H1 (cell line): ENCODE data around the gene MEF2B. TPM values are rescaled to one million over a fixed set of nuclear protein-coding genes. Genes with fewer than 3 reads are reported as not detected.

Experiments
- CTCF ChIA-PET: fragments of 300-600 bp; sonication (Branson Sonifier 250); formaldehyde crosslinking; loops from one replicate; lab custom pipeline; 2021; ENCODE audit not compliant: partially characterized antibody; lab: Charles Lee
- POLR2A ChIA-PET: fragments of 300-600 bp; sonication (Branson Sonifier 250); formaldehyde crosslinking; loops from one replicate; lab custom pipeline; 2021; ENCODE audit warnings: inconsistent platforms; ENCODE audit not compliant: partially characterized antibody; lab: Charles Lee
- DNase-seq, 2 experiments: peaks; one replicate each; pipeline versions ENCODE4 v3.0.0 to v3.0.0-alpha.2; 2010 to 2022; ENCODE audit warnings: low spot score in 2 of 2, low read depth in 1 of 2, mixed read lengths in 1 of 2
- FAIRE-seq: peaks from 2 replicates; lab custom pipeline; 2011; peaks lifted over from hg19 to GRCh38; lab: Jason Lieb, UNC
- H2AFZ ChIP-seq: 2 replicates; pipeline ENCODE4 v1.8.1; 2012; ENCODE audit warnings: low read length, inconsistent platforms
- H2AK5ac ChIP-seq: 2 replicates; pipeline ENCODE4 v1.6.1; 2013; ENCODE audit warnings: low read depth, low read length
- H2BK120ac ChIP-seq: replicated peaks from 2 replicates; pipeline ENCODE3; 2013; ENCODE audit warnings: low read depth, low read length, inconsistent platforms
- H2BK12ac ChIP-seq: 2 replicates; pipeline ENCODE4 v1.6.1; 2013; ENCODE audit warnings: low read depth, low read length
- H2BK15ac ChIP-seq: 2 replicates; pipeline ENCODE4 v1.6.1; 2013; ENCODE audit warnings: low read length
- H2BK20ac ChIP-seq: 2 replicates; pipeline ENCODE4 v1.6.1; 2013; ENCODE audit warnings: low read length
- H2BK5ac ChIP-seq: 2 replicates; pipeline ENCODE4 v1.6.1; 2013; ENCODE audit warnings: low read depth, low read length
- H3K14ac ChIP-seq: 2 replicates; pipeline ENCODE4 v1.6.1; 2013; ENCODE audit warnings: inconsistent platforms; ENCODE audit not compliant: insufficient read length
- H3K18ac ChIP-seq: 2 replicates; pipeline ENCODE4 v1.6.1; 2013; ENCODE audit warnings: low read length; ENCODE audit errors: extremely low read depth
- H3K23ac ChIP-seq: 2 replicates; pipeline ENCODE4 v1.6.1; 2013; ENCODE audit warnings: inconsistent platforms; ENCODE audit not compliant: insufficient read length
- H3K23me2 ChIP-seq: 2 replicates; pipeline ENCODE4 v1.6.1; 2013; ENCODE audit warnings: low read depth, low read length
- H3K27ac ChIP-seq: 2 replicates; pipeline ENCODE4 v1.6.1; 2011; ENCODE audit warnings: low read depth, low read length, inconsistent platforms
- H3K27me3 ChIP-seq, 4 experiments: replicated peaks in 1 of 4; 1 replicate in 1 of 4; 2 replicates in 3 of 4; pipeline versions ENCODE4 v1.6.1 to v1.8.1; 2011 to 2013; ENCODE audit warnings: low read length in 3 of 4, mild to moderate bottlenecking in 3 of 4, inconsistent platforms in 2 of 4, mixed read lengths in 2 of 4, moderate library complexity in 1 of 4; ENCODE audit not compliant: control insufficient read depth in 3 of 4, insufficient read depth in 3 of 4; ENCODE audit errors: extremely low read depth in 1 of 4
- H3K36me3 ChIP-seq, 4 experiments: 2 replicates each; pipeline versions ENCODE4 v1.6.1 to v1.8.1; 2011 to 2013; ENCODE audit warnings: mild to moderate bottlenecking in 4 of 4, low read length in 3 of 4, moderate library complexity in 2 of 4, control low read depth in 1 of 4, inconsistent platforms in 1 of 4; ENCODE audit not compliant: insufficient read depth in 4 of 4, control insufficient read depth in 2 of 4
- H3K4ac ChIP-seq: replicated peaks from 2 replicates; pipeline ENCODE3; 2013; ENCODE audit warnings: low read length, low read depth, mixed read lengths, inconsistent platforms; ENCODE audit not compliant: insufficient read length
- H3K4me1 ChIP-seq, 4 experiments: replicated peaks in 1 of 4; 1 replicate in 1 of 4; 2 replicates in 3 of 4; pipeline versions ENCODE4 v1.6.1 to v1.8.1; 2011 to 2013; ENCODE audit warnings: low read length in 3 of 4, inconsistent platforms in 2 of 4, mixed read lengths in 1 of 4; ENCODE audit not compliant: insufficient read depth in 4 of 4, control insufficient read depth in 3 of 4
- H3K4me2 ChIP-seq, 2 experiments: 2 replicates each; pipeline versions ENCODE4 v1.6.1 to v1.8.1; 2011 to 2013; ENCODE audit warnings: low read depth in 2 of 2, low read length in 2 of 2, control low read depth in 1 of 2, inconsistent platforms in 1 of 2, mild to moderate bottlenecking in 1 of 2; ENCODE audit not compliant: insufficient read depth in 1 of 2
- H3K4me3 ChIP-seq, 4 experiments: fragments of 200-600, 300-600 bp in 1 of 4; sonication (generic), shearing (Covaris generic), sonication (Bioruptor Twin) in 1 of 4; 2 replicates each; pipeline versions ENCODE4 v1.5.1 to v1.8.1; 2011 to 2016; ENCODE audit warnings: low read length in 4 of 4, low read depth in 3 of 4, control low read depth in 2 of 4, inconsistent platforms in 2 of 4, mild to moderate bottlenecking in 2 of 4, mixed read lengths in 1 of 4, moderate library complexity in 1 of 4; ENCODE audit not compliant: insufficient read depth in 2 of 4; ENCODE audit errors: extremely low read depth in 1 of 4
- H3K56ac ChIP-seq: replicated peaks from 2 replicates; pipeline ENCODE3; 2013; ENCODE audit warnings: low read depth, mild to moderate bottlenecking, mixed read lengths, low read length, inconsistent platforms; ENCODE audit not compliant: insufficient read length
- H3K79me1 ChIP-seq: 2 replicates; pipeline ENCODE4 v1.6.1; 2013; ENCODE audit warnings: low read depth, low read length, control low read depth
- H3K79me2 ChIP-seq, 2 experiments: 2 replicates each; pipeline versions ENCODE4 v1.6.1 to v1.8.1; 2012 to 2013; ENCODE audit warnings: low read length in 2 of 2, mild to moderate bottlenecking in 2 of 2, inconsistent platforms in 1 of 2; ENCODE audit not compliant: insufficient read depth in 2 of 2, control insufficient read depth in 1 of 2
- H3K9ac ChIP-seq, 4 experiments: replicated peaks in 1 of 4; 1 replicate in 1 of 4; 2 replicates in 3 of 4; pipeline versions ENCODE4 v1.6.1 to v1.8.1; 2011 to 2013; ENCODE audit warnings: low read depth in 3 of 4, low read length in 3 of 4, control low read depth in 2 of 4, mild to moderate bottlenecking in 2 of 4, moderate library complexity in 2 of 4, inconsistent platforms in 1 of 4; ENCODE audit errors: extremely low read depth in 1 of 4
- H3K9me3 ChIP-seq, 2 experiments: 2 replicates each; pipeline versions ENCODE4 v1.6.1 to v1.8.1; 2012 to 2013; ENCODE audit warnings: mild to moderate bottlenecking in 2 of 2, moderate library complexity in 2 of 2, control low read depth in 1 of 2, inconsistent platforms in 1 of 2, low read depth in 1 of 2, low read length in 1 of 2, mixed read lengths in 1 of 2; ENCODE audit not compliant: insufficient read depth in 2 of 2
- H4K20me1 ChIP-seq, 2 experiments: replicated peaks in 1 of 2; 2 replicates each; pipeline versions ENCODE3 to v1.8.1; 2011 to 2013; ENCODE audit warnings: inconsistent platforms in 2 of 2, low read length in 2 of 2, mild to moderate bottlenecking in 1 of 2; ENCODE audit not compliant: insufficient read depth in 2 of 2, control insufficient read depth in 1 of 2
- H4K5ac ChIP-seq: 2 replicates; pipeline ENCODE4 v1.6.1; 2013; ENCODE audit warnings: low read length, low read depth, mixed read lengths, inconsistent platforms; ENCODE audit not compliant: insufficient read length
- H4K8ac ChIP-seq: 2 replicates; pipeline ENCODE4 v1.8.0; 2013; ENCODE audit warnings: mild to moderate bottlenecking, moderate library complexity, low read length, inconsistent platforms; ENCODE audit not compliant: insufficient read depth; ENCODE audit errors: extremely low read depth
- H4K91ac ChIP-seq: replicated peaks from 2 replicates; pipeline ENCODE3; 2013; ENCODE audit warnings: low read length, mixed read lengths, inconsistent platforms; ENCODE audit not compliant: insufficient read length
- MAFK ChIP-seq: IDR thresholded peaks from 2 replicates; pipeline ENCODE4 v1.6.1; 2012; ENCODE audit warnings: low read depth, mild to moderate bottlenecking, improper control_type of control experiment, low read length
- PHF8 ChIP-seq: fragments of 200-600 bp; sonication (generic); conservative IDR thresholded peaks from 2 replicates; pipeline ENCODE4 v1.7.1; 2012; ENCODE audit warnings: low read depth, mild to moderate bottlenecking, inconsistent platforms, low read length, moderate library complexity
- WGBS, 2 experiments: shearing (Covaris generic) in 1 of 2; methylation state at CpG; one replicate each; pipeline versions ENCODE4 v1.1.6 to v1.1.7; 2013 to 2015; ENCODE audit warnings: low lambda C conversion rate in 2 of 2, mixed read lengths in 2 of 2, inconsistent platforms in 1 of 2, low coverage in 1 of 2, missing lambda C conversion rate in 1 of 2; ENCODE audit not compliant: insufficient replicate concordance in 2 of 2, insufficient coverage in 1 of 2, insufficient read length in 1 of 2; ENCODE audit errors: extremely low coverage in 1 of 2, missing lambda C conversion rate in 1 of 2; 5-methylcytosine and 5-hydroxymethylcytosine counted together
- polyA plus RNA-seq, 7 experiments: library from polyadenylated mRNA; depleted of rRNA in 3 of 7; stranded (reverse) in 5 of 7; unstranded in 2 of 7; fragments of >200 nt in 5 of 7; fragments of 200-250 nt in 2 of 7; gene quantifications; 1 replicate in 5 of 7; 2 replicates in 1 of 7; 4 replicates in 1 of 7; pipeline versions ENCODE4 v1.2.1 to v1.2.3, GENCODE V29; 2011 to 2013; ENCODE audit warnings: missing spikeins in 2 of 7, mixed read lengths in 2 of 7
- total RNA-seq: library from RNA; stranded (reverse); fragmentation: NEBNext Ultra II Directional; extraction: Animal tissue kit (Norgen Biotek cat#: 25700); gene quantifications from 2 replicates; pipeline ENCODE4 v1.2.1, GENCODE V29; 2021

MEF2B gene
- total and polyA plus RNA-seq, 2 of the 8 experiments (the other 6 are each of a cell fraction or from before 2014, with no cell fraction given), result 2.8 to 3.7 TPM

DNA sequence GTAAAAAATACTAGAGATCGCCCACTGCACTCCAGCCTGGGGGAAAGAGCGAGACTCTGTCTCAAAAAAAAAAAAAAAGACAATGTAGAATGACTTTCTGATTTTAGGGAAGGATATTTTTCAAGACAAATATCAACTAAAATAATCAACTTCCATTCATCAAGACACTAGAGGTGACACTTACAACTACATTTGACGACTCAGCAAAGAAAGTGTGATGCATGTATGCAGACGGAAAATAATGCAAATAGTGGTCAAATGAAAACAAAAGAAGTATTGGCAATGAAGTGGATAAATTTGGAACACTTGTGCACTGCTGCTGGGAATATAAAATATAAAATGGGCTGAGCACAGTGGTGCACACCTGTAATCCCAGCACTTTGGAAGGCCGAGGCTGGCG, 44.0 kb downstream of the MEF2B start:
- H3K27me3 ChIP-seq, result no peaks in the 10 kb centered on the region
- POLR2A ChIA-PET, result no interaction called here

More for the DNA sequence above, 44.0 kb downstream of the MEF2B start:
- Histone ChIP-seq H2BK20ac (no peak overlapping the region), H3K36me3 (peaks cover 0 to 5% (median 2%) of the 10 kb centered on the region in 4 experiments; a peak in 1 of 8 replicates), H3K4ac (no peak overlapping the region), H2BK120ac (no peak overlapping the region), H3K23me2 (no peaks in the 10 kb centered on the region), H3K14ac (no peak overlapping the region), H2BK15ac (no peak overlapping the region), H3K79me1 (no peaks in the 10 kb centered on the region), H3K4me3 (no peak overlapping the region), H2AK5ac (no peak overlapping the region), H3K4me1 (peaks cover 0 to 7% (median 4%) of the 10 kb centered on the region in 4 experiments; a peak in 4 of 7 replicates), H3K27ac (no peak overlapping the region), H4K8ac (no peak overlapping the region), H2BK5ac (no peak overlapping the region), H4K91ac (no peak overlapping the region), H2BK12ac (no peak overlapping the region), H4K20me1 (peaks cover 0 to 2% of the 10 kb centered on the region in 2 experiments), H3K9me3 (no peaks in the 10 kb centered on the region), H4K5ac (no peak overlapping the region), H3K9ac (no peak overlapping the region), H3K18ac (no peak overlapping the region), H3K4me2 (no peak overlapping the region), H3K23ac (no peak overlapping the region), H2AFZ (no peak overlapping the region), H3K79me2 (no peaks in the 10 kb centered on the region), H3K56ac (no peak overlapping the region)
- WGBS, 2 experiments, result 87% methylated on average over 6 of the region's 6 CpGs; no CpG with 5 or more reads in 1 of the 2 experiments
- no peak for FAIRE-seq
- CTCF ChIA-PET, result interaction anchor here (1.2 to 1.5 kb wide), 2 partner anchors 14 to 20 kb away, joined by 4 read pairs; no protein-coding TSS in a partner anchor
- DNase-seq, result no peak
- TF ChIP-seq PHF8, result no peak
- TF ChIP-seq MAFK, result peak; percentile 60; the same call in 1 of the 2 replicates
